IMR-90 (cell line): ENCODE results near the gene ING5. TPM values are rescaled to one million over a fixed set of nuclear protein-coding genes. Genes with fewer than 3 reads are reported as not detected.

Experiments used
- ATAC-seq: fragments of 200-7000 bp; cut with Tn5 transposase; 2 replicates; pipeline ENCODE4 v1.9.1; 2020; ENCODE audit warnings: low read depth, mild to moderate bottlenecking, moderate library complexity
- BruUV-seq: library from RNA; stranded (reverse); fragments of 400-500 nt; replicated peaks from 2 replicates; lab custom pipeline; 2021; lab: Mats Ljungman, UMichigan
- CTCF ChIA-PET: fragments of 300-600 bp; formaldehyde crosslinking; extraction: SDS; loops from one replicate; lab custom pipeline; 2021; ENCODE audit warnings: antibody characterized with exemption; lab: Yijun Ruan, JAX
- POLR2A ChIA-PET: fragments of 300-600 bp; sonication (Branson Sonifier 250); formaldehyde crosslinking; loops from one replicate; lab custom pipeline; 2022; ENCODE audit warnings: antibody characterized with exemption; ENCODE audit not compliant: unreplicated experiment; lab: Charles Lee
- DNase-seq: peaks from one replicate; pipeline ENCODE4 v3.0.0; 2013
- H2AFZ ChIP-seq: replicated peaks from 2 replicates; pipeline ENCODE3; 2013; ENCODE audit warnings: low read length, mild to moderate bottlenecking; ENCODE audit not compliant: poor library complexity
- H2AK5ac ChIP-seq: 2 replicates; pipeline ENCODE4 v1.6.1; 2013; ENCODE audit warnings: low read depth, low read length, inconsistent platforms
- H2AK9ac ChIP-seq: replicated peaks from 2 replicates; pipeline ENCODE3; 2013; ENCODE audit warnings: mild to moderate bottlenecking, low read depth, low read length, moderate library complexity; ENCODE audit not compliant: poor library complexity
- H2BK120ac ChIP-seq: 2 replicates; pipeline ENCODE4 v1.6.1; 2013; ENCODE audit warnings: low read depth, low read length, inconsistent platforms
- H2BK15ac ChIP-seq: 3 replicates; pipeline ENCODE4 v1.6.1; 2013; ENCODE audit warnings: low read depth, low read length, inconsistent platforms
- H2BK20ac ChIP-seq: 2 replicates; pipeline ENCODE4 v1.6.1; 2013; ENCODE audit warnings: low read depth, mild to moderate bottlenecking, inconsistent platforms, low read length, moderate library complexity
- H2BK5ac ChIP-seq: 2 replicates; pipeline ENCODE4 v1.6.1; 2013; ENCODE audit warnings: mild to moderate bottlenecking, low read depth, low read length, inconsistent platforms; ENCODE audit not compliant: poor library complexity, severe bottlenecking
- H3K14ac ChIP-seq: replicated peaks from 2 replicates; pipeline ENCODE4 v1.6.1; 2013; ENCODE audit warnings: low read depth, low read length, inconsistent platforms
- H3K18ac ChIP-seq: 2 replicates; pipeline ENCODE4 v1.6.1; 2013; ENCODE audit warnings: low read depth, low read length, control low read depth
- H3K23ac ChIP-seq: 2 replicates; pipeline ENCODE4 v1.6.1; 2013; ENCODE audit warnings: low read depth, low read length, inconsistent platforms
- H3K27ac ChIP-seq: 2 replicates; pipeline ENCODE4 v1.5.1; 2013; ENCODE audit warnings: mild to moderate bottlenecking, control low read depth, low read length; ENCODE audit not compliant: insufficient read depth
- H3K27me3 ChIP-seq: 2 replicates; pipeline ENCODE4 v1.6.1; 2013; ENCODE audit warnings: low read length; ENCODE audit not compliant: control insufficient read depth, insufficient read depth
- H3K36me3 ChIP-seq: 2 replicates; pipeline ENCODE4 v1.6.1; 2013; ENCODE audit warnings: low read length, mixed read lengths; ENCODE audit not compliant: control insufficient read depth, insufficient read depth
- H3K4ac ChIP-seq: 2 replicates; pipeline ENCODE4 v1.6.1; 2013; ENCODE audit warnings: low read depth, low read length, inconsistent platforms
- H3K4me1 ChIP-seq: 2 replicates; pipeline ENCODE4 v1.6.1; 2013; ENCODE audit warnings: low read length, mixed read lengths; ENCODE audit not compliant: control insufficient read depth, insufficient read depth
- H3K4me2 ChIP-seq: 2 replicates; pipeline ENCODE4 v1.6.1; 2013; ENCODE audit warnings: low read depth, mild to moderate bottlenecking, control low read depth, low read length, moderate library complexity
- H3K4me3 ChIP-seq: 2 replicates; pipeline ENCODE4 v1.5.1; 2013; ENCODE audit warnings: low read depth, mild to moderate bottlenecking, control low read depth, low read length, moderate library complexity; ENCODE audit not compliant: insufficient read depth
- H3K56ac ChIP-seq: 2 replicates; pipeline ENCODE4 v1.6.1; 2013; ENCODE audit warnings: low read length, inconsistent platforms; ENCODE audit not compliant: insufficient read depth; ENCODE audit errors: extremely low read depth
- H3K79me1 ChIP-seq, 2 experiments: 2 replicates each; pipeline ENCODE4 v1.6.1; 2013; ENCODE audit warnings: low read length in 2 of 2, inconsistent platforms in 1 of 2, low read depth in 1 of 2
- H3K9ac ChIP-seq: 2 replicates; pipeline ENCODE4 v1.6.1; 2013; ENCODE audit warnings: low read depth, low read length, control low read depth
- H3K9me1 ChIP-seq: 2 replicates; pipeline ENCODE4 v1.6.1; 2013; ENCODE audit warnings: low read length, inconsistent platforms; ENCODE audit not compliant: insufficient read depth
- H3K9me3 ChIP-seq: 2 replicates; pipeline ENCODE4 v1.6.1; 2013; ENCODE audit warnings: low read length; ENCODE audit not compliant: control insufficient read depth, insufficient read depth
- H4K20me1 ChIP-seq: 2 replicates; pipeline ENCODE4 v1.6.1; 2013; ENCODE audit warnings: low read length, inconsistent platforms; ENCODE audit not compliant: insufficient read depth
- H4K5ac ChIP-seq: 2 replicates; pipeline ENCODE4 v1.6.1; 2013; ENCODE audit warnings: mild to moderate bottlenecking, low read depth, low read length, control low read depth
- H4K8ac ChIP-seq, 2 experiments: 2 replicates each; pipeline ENCODE4 v1.6.1; 2013; ENCODE audit warnings: low read depth in 2 of 2, low read length in 2 of 2, control low read depth in 1 of 2, inconsistent platforms in 1 of 2
- H4K91ac ChIP-seq: 2 replicates; pipeline ENCODE4 v1.6.1; 2013; ENCODE audit warnings: low read depth, low read length, inconsistent platforms; ENCODE audit not compliant: insufficient read depth
- NFE2L2 ChIP-seq: fragments of 150-350 bp; IDR thresholded peaks from 2 replicates; pipeline ENCODE4 v1.6.1; 2016; ENCODE audit warnings: low read depth, mild to moderate bottlenecking, low read length
- USF2 ChIP-seq: fragments of 150-350 bp; IDR thresholded peaks from 2 replicates; pipeline ENCODE4 v1.6.1; 2017; ENCODE audit warnings: mild to moderate bottlenecking, antibody characterized with exemption, low read length, low read depth
- WGBS, 2 experiments: methylation state at CpG; one replicate each; pipeline versions ENCODE4 v1.1.5 to v1.1.7; 2013; ENCODE audit warnings: missing lambda C conversion rate in 2 of 2; ENCODE audit not compliant: insufficient read length in 1 of 2; ENCODE audit errors: extremely low coverage in 2 of 2; 5-methylcytosine and 5-hydroxymethylcytosine counted together
- dilution Hi-C: fragments of 300-500 bp; cut with HindIII; formaldehyde crosslinking; loops from one replicate; pipeline ENCODE4 v1.14.3; 2018; ENCODE audit warnings: low sequenced_read_pairs; ENCODE audit not compliant: unreplicated experiment
- in situ Hi-C: fragments of 300-500 bp; cut with MboI; formaldehyde crosslinking; loops from 3 replicates; pipeline ENCODE4 v1.14.3; 2019; ENCODE audit warnings: low sequenced_read_pairs, inconsistent platforms, mixed read lengths
- intact Hi-C: fragments of 100-400 bp; cut with micrococcal nuclease; formaldehyde crosslinking; loops from 2 replicates; pipeline ENCODE4 v1.10.0; 2022
- polyA plus RNA-seq, 3 experiments: library from polyadenylated mRNA; depleted of rRNA; stranded (reverse); fragments of >200 nt; gene quantifications; 2 replicates each; pipeline ENCODE4 v1.2.3, GENCODE V29; 2012; ENCODE audit warnings: low replicate concordance in 1 of 3
- total RNA-seq: library from RNA; depleted of rRNA; stranded (reverse); fragments of >200 nt; gene quantifications from 2 replicates; pipeline ENCODE4 v1.2.3, GENCODE V29; 2012

Gene ING5
- total and polyA plus RNA-seq, 2 of the 4 experiments (the other 2 are of a cell fraction), result 36.1 to 38.9 TPM

- intact Hi-C loops (loop anchor here (2.0 to 5.0 kb wide), 2 partner anchors 151 to 301 kb away; partner anchors contain the start of gene FARP2), in situ Hi-C loops (loop anchor here (25.0 kb wide), 1 partner anchor 796 kb away; the partner anchor contains the start of gene AGXT), dilution Hi-C loops (no loop called here)
- TF ChIP-seq USF2 (no peak), NFE2L2 (no peak)
- 98% methylated on average over 5 of the region's 15 CpGs; no CpG with 5 or more reads in 1 of the 2 experiments for WGBS, 2 experiments
- H2BK20ac ChIP-seq, result no peak overlapping the region
- H3K9ac ChIP-seq, result no peak overlapping the region
- no TSS peak for BruUV-seq
- no peaks in the 10 kb centered on the region for H3K9me1 ChIP-seq
- H3K4me2 ChIP-seq, result no peak overlapping the region
- H3K18ac ChIP-seq, result no peak overlapping the region
- no peaks in the 10 kb centered on the region for H3K27me3 ChIP-seq
- H3K9me3 ChIP-seq, result no peaks in the 10 kb centered on the region
- no peak overlapping the region for H3K14ac ChIP-seq
- no peak overlapping the region for H4K91ac ChIP-seq
- ATAC-seq, result no peak
- H3K56ac ChIP-seq, result no peak overlapping the region
- H3K4me3 ChIP-seq, result no peak overlapping the region
- H2AK5ac ChIP-seq, result no peak overlapping the region
- H2BK120ac ChIP-seq, result no peak overlapping the region
- ChIA-PET CTCF (no interaction called here), POLR2A (interaction anchor here (0.5 kb wide), 1 partner anchor 31 kb away, joined by 3 read pairs; no protein-coding TSS in a partner anchor)
- no peak overlapping the region for H2BK15ac ChIP-seq
- H2BK5ac ChIP-seq, result no peak overlapping the region
- H3K79me1 ChIP-seq, result peaks cover 4 to 9% of the 10 kb centered on the region in 2 experiments; a peak in 2 of 4 replicates
- peaks cover 48% of the 10 kb centered on the region for H3K36me3 ChIP-seq
- no peak overlapping the region for H3K27ac ChIP-seq
- H4K8ac ChIP-seq, result no peak overlapping the region
- no peak overlapping the region for H3K23ac ChIP-seq
- H2AFZ ChIP-seq, result no peak overlapping the region
- H4K20me1 ChIP-seq, result peaks cover 5% of the 10 kb centered on the region
- no peak overlapping the region for H3K4ac ChIP-seq
- no peak for DNase-seq
- H2AK9ac ChIP-seq, result no peak overlapping the region
- H4K5ac ChIP-seq, result no peak overlapping the region
- no peaks in the 10 kb centered on the region for H3K4me1 ChIP-seq
Observed at GRCh38 chr2:241657786-241658254, 44.0 kb upstream of the ING5 start.
